HG02763 (cell line): ENCODE data around the gene MIER1.
"Not testable (repeated sequence)": the region's sequence is repeated elsewhere in the genome, so short reads cannot be mapped to it uniquely, and the experiment has no call there.

Source experiments
- ATAC-seq: cut with Tn5 transposase; IDR thresholded peaks from one replicate; pipeline ENCODE4 v1.9.1; 2021; ENCODE audit warnings: mild to moderate bottlenecking, moderate library complexity; ENCODE audit not compliant: unreplicated experiment

The MIER1 gene

GRCh38 chr1:66924756-66925557 is at the start of gene MIER1, which contains the start of gene DNAI4:
Gene MIER1, plus strand, starts transcription at chr1:66924990. Its CDS starts 39 bp downstream, at chr1:66925029.
Gene DNAI4, minus strand, starts transcription at chr1:66924856. Its CDS starts 25 bp downstream, at chr1:66924831.
- ATAC-seq, result peak; percentile 96

- no peak for ATAC-seq
These were observed 48.1 kb upstream of the MIER1 start for GRCh38 chr1:66876664-66877063.

GRCh38 chr1:66889030-66889429 is 35.8 kb upstream of the MIER1 start:
- ATAC-seq, result no peak

GRCh38 chr1:66890621-66891020 is 34.2 kb upstream of the MIER1 start:
- no peak for ATAC-seq

- ATAC-seq, result no peak
These were observed 31.1 kb upstream of the MIER1 start for GRCh38 chr1:66893712-66894111.

- ATAC-seq, result not testable (repeated sequence)
These were observed 9.6 kb upstream of the MIER1 start for GRCh38 chr1:66915203-66915602.

- ATAC-seq, result no peak
These were observed 8.5 kb upstream of the MIER1 start for GRCh38 chr1:66916320-66916719.

GRCh38 chr1:66917476-66917875 is 7.3 kb upstream of the MIER1 start:
- ATAC-seq, result no peak

GRCh38 chr1:66919063-66919462 is 5.7 kb upstream of the MIER1 start:
- ATAC-seq, result no peak

GRCh38 chr1:66919828-66920227 is 5.0 kb upstream of the MIER1 start:
- ATAC-seq, result no peak

GRCh38 chr1:66920543-66920942 is 4.2 kb upstream of the MIER1 start:
- ATAC-seq, result no peak

- no peak for ATAC-seq
These were observed 744 bp downstream of the MIER1 start for GRCh38 chr1:66925558-66925910.

GRCh38 chr1:66925944-66926343 is 1.2 kb downstream of the MIER1 start:
- ATAC-seq, result no peak

GRCh38 chr1:66927528-66927927 is 2.7 kb downstream of the MIER1 start:
- no peak for ATAC-seq

GRCh38 chr1:66929146-66929688 is 4.4 kb downstream of the MIER1 start:
- ATAC-seq, result no peak

- ATAC-seq, result no peak
These were observed 4.9 kb downstream of the MIER1 start for GRCh38 chr1:66929691-66929998.

- peak; percentile 76 for ATAC-seq
These were observed 5.4 kb downstream of the MIER1 start for GRCh38 chr1:66929999-66930822.

- ATAC-seq, result no peak
These were observed 6.0 kb downstream of the MIER1 start for GRCh38 chr1:66930823-66931174.

GRCh38 chr1:66931590-66931989 is 6.8 kb downstream of the MIER1 start:
- no peak for ATAC-seq

GRCh38 chr1:66932291-66932690 is 7.5 kb downstream of the MIER1 start:
- no peak for ATAC-seq

- ATAC-seq, result no peak
These were observed 9.3 kb downstream of the MIER1 start for GRCh38 chr1:66933887-66934700.
